LNCAP (cell line): ENCODE data around the gene RBBP5.

ENCODE experiments used
- CTCF ChIP-seq: fragments of 450-650 bp; IDR thresholded peaks from 2 replicates; pipeline ENCODE4 v1.5.1; 2017; ENCODE audit warnings: mild to moderate bottlenecking

Gene RBBP5

GRCh38 chr1:205141236-205142101, 19.7 kb upstream of the RBBP5 start:
- TF ChIP-seq CTCF: peak; percentile 98

- TF ChIP-seq CTCF: no peak
Measured at GRCh38 chr1:205140113-205140512, 18.3 kb upstream of the RBBP5 start.

- TF ChIP-seq CTCF: no peak
Measured at GRCh38 chr1:205137901-205138300, 16.1 kb upstream of the RBBP5 start.

- TF ChIP-seq CTCF: no peak
Measured at GRCh38 chr1:205133287-205133686, 11.5 kb upstream of the RBBP5 start.

GRCh38 chr1:205129447-205130029, 7.8 kb upstream of the RBBP5 start:
- TF ChIP-seq CTCF: no peak

GRCh38 chr1:205128050-205128449, 6.3 kb upstream of the RBBP5 start:
- no peak for TF ChIP-seq CTCF

GRCh38 chr1:205127646-205128045, 5.9 kb upstream of the RBBP5 start:
- TF ChIP-seq CTCF: no peak
